Stimulated activated CD4-positive, alpha-beta T cell treated with anti-CD3 and anti-CD28 coated beads, Interleukin-1b, Interleukin-23, amount 100 ng/mL, for 4 hours (primary cell): ENCODE results near the gene SC5D.

Source experiments
- DNase-seq, 2 donors: peaks; one replicate each; pipeline ENCODE4 v3.0.0-alpha.2; 2020; ENCODE audit warnings: low read depth in 2 of 2

SC5D gene

GRCh38 chr11:121328967-121329679 lies 36.6 kb downstream of the SC5D start:
- no peak for DNase-seq

DNA sequence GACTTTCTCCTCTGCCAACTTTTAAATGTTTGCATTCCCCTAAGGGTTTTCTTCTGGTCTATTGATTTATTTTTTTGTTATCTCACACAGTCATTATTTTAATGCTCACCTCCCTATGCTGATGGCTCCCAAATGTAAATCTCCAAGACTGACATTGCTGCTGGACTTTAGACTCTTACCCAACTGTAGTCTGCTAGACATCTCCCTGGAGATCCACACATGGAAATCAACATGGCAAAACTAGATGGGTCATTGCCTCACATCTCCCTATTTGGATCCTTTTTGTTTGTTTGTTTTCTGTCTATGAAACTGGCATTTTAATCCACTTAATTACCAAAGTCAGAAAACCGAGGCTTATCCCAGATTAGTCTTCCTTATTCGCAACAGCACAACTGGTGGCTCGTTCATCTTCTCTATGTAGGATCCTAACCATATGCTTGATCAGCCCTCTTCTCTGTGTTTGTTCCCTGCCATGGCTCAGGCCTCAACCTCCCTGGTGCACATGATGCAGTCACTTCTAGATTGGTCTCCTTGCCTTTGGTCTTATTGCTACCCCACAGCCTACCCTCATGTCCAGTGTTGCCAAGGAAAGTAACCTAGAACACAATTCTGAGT lies 37.3 kb downstream of the SC5D start:
- no peak for DNase-seq

DNA sequence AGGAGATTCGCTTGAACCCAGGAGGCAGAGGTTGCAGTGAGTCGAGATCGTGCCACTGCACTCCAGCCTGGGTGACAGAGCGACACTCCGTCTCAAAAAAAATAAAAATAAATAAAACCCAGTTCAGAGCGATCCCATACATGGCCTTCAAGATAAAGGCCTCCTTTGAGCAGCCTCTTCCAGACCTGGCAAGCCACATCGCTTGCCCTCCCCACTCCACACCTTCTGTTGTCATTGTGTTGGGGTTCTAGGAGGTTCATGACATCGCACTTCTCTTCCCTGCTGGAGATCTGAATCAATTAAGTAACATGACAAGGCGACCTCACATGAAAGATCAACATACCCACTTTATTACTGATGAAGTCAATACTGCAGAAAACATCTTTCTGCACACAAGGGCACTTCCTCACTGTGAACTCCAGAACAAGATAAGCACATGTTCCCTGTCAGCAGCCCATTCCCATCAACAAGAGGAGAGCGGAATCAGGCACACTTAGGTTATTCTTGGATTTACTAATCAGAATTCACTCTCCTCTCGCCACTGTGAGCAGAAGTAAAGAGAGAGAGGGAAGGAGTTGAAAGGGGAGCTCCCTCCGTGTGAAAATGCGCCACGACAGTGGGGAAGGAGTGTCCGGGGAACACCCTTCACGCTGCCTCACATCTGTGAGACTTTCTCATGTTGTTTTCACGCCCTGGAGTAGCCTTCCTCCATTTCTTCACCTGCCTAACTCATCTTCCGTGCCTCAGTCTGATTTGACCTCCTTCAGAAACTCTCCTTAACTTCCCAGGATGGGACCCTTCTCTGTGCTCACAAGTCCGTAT lies 38.3 kb downstream of the SC5D start:
- no peak for DNase-seq

- DNase-seq, result no peak
These were observed 42.6 kb downstream of the SC5D start for GRCh38 chr11:121334973-121335710.

DNA sequence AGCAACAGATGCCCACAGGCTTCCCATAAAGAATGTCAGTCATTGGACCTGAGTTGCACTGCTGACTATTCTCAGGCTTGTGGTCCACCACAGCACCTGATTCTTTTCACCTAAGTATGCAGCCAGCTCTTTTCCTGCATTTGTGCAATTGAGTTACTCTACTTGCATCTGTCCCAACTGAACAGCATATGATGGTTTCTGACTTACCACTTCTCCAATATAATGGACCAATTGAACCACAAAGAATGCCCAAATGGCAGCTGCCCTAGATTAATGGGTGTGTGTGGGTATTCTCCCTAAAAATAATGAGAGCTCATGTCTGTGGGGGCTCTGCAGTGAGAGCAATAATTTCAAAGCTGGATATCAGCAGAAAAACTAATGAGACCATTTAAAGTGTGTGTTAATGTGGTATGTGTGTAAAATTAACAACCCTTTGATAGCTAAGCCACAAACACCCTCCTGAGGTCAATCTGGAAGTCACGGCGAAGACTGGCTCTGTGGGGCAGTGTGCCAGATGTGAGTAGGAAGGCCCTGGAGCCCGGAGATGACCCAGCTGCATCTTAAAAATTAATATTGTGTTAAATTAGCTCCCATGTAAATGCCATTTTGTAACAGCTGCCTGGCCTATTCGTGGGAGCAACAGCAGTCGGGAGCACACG lies 43.8 kb downstream of the SC5D start:
- DNase-seq, result no peak

GRCh38 chr11:121337078-121337477 lies 44.5 kb downstream of the SC5D start:
- no peak for DNase-seq

GRCh38 chr11:121337740-121338272 lies 45.2 kb downstream of the SC5D start:
- DNase-seq, result no peak

DNA sequence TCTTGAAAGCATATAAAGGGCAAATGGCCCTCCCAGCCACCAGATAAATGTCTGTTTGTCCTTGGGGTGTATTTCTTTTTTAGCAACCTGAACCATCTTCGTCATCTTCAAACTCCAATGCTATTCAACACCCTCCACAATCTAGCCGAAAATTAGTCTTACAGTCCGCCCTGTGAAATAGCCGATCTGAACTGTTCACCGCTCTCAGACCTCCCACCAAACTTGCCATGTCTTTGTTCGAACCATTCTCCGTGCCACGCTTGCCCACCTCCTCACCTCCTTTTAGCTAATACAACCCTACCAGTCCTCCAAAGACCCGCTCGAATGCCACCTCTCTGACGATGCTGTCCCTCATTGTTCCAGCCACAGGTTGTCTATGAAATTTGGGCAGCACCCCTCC lies 46.0 kb downstream of the SC5D start:
- DNase-seq, result no peak

GRCh38 chr11:121340032-121340580 lies 47.5 kb downstream of the SC5D start:
- DNase-seq, result no peak

DNA sequence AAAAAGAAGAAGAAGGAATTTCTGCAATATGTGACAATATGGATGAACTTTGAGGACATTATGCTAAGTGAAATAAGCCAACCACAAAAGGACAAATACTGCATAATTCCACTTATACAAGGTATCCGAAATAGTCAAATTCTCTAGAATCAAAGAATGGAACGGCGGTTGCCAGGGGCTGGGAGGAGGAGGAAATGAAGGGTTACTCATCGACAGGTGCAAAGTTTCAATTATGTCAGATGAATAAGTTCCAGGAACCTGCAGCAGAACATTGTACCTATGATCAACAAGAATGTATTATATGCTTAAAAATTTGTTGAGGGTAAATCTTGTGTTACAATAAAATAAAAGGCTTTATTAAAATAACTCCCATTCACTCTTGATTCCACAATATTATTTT lies 49.0 kb downstream of the SC5D start:
- DNase-seq, result no peak

DNA sequence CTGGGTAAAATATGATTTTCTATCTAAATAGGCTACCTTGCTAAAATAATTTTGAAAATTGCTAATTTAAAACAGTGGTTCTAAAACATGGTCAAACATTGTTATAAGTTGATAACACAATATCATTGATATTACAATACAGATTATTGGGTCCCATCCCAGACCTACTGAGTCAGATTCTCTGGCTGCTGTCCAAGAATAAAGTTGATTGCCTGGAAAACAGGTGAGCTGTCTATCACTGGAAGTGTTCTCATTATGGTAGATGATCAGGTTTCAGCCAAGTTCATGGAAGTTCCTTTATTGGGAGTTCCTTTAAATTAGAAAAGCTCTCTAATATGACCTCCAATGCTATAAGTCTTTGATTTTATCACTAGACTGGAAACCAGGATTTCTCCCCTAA lies 52.3 kb downstream of the SC5D start:
- DNase-seq, result no peak

- DNase-seq, result no peak
These were observed 54.5 kb downstream of the SC5D start for GRCh38 chr11:121347094-121347493.

- DNase-seq, result no peak
These were observed 55.2 kb downstream of the SC5D start for GRCh38 chr11:121347813-121348212.

GRCh38 chr11:121348220-121348875 lies 55.8 kb downstream of the SC5D start:
- DNase-seq, result no peak

DNA sequence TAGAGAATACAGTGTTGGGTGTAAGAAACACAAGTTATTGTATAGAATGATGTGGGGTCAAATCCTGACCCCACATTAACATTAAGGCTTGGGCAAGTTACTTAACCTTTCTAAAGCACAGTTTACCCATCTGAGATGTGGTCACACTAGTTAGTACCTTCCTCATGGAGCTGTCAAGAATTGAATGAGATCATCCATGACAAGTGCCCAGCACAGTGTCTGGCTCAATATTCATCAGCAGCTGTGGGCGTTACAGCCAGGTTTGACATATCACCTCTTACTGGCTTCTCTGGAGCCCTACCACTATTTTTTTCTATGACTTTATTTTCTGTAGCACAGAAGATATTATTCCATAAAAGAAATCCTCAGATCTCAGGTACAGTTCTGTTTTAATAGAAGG lies 57.2 kb downstream of the SC5D start:
- DNase-seq, result no peak

DNA sequence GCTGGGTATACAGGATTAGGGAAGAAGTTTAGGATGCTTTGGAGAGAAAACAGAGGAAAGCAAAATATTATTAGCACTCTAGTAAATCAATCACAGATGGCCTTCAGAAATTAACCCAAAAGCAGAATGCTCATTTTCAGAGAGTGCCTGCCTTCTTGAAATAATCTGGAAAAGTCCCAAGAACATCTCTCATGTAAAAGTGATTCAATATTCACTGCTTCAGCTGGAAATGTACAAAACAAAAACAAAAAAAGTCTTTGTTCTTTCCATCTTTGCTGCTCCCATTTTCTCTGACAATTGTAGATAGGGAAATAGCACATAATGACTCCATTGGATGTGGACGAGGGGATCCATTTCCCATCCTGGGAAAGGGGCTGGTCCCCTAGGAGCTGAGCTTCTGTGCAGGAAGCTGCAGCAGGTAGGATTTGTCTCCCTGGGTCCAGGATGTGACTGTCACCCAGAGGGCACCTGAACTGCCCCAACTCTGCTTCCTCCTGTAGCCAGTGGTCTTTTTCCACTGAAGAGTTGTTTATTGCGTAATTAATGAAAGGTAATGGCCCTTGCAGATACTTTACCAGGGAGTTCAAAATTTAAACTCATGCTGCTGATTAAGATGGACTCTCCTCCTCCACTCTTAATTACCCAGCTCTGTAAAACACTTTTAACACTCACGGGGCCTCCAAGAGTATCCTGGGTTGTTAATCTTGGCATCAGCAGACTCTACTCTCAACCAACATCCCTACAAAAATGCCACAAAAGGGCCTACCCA lies 57.9 kb downstream of the SC5D start:
- no peak for DNase-seq

- DNase-seq, result no peak
These were observed 58.6 kb downstream of the SC5D start for GRCh38 chr11:121351083-121351630.

DNA sequence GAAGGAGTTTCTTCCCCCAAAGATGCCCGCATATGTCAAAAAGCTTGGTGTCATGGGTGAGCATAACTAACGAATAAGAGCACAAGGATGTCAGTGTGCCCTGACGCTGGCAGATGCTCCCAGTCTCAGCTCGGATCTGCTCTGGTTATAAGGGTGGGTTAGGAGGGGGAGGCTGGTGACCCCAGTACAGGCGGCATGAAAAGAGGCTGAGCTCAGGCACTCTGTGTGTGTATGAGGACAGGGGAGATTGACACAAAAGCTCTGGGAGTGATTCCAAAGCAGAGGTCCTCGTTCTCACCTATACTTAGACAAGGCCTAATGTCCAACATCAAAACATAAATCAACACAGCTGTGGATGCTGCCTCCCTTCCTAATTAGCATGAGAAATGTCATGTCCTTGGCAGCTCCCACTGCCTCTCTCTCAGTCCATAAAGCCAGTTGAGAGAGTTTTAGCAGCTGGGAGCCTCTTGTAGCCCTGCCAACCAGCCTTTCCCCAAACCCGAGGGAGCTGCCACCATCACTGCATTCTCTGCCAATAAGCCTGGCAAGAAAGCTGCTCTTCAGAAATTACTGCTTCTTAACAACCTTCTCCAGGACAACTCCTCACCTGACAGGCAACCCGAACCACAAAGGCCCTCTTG lies 59.8 kb downstream of the SC5D start:
- no peak for DNase-seq

GRCh38 chr11:121354192-121354591 lies 61.6 kb downstream of the SC5D start:
- DNase-seq, result no peak
